WTC11 (cell line): ENCODE data around the gene PLD5.

Experiments
- CTCF ChIP-seq: fragments of 200-600 bp; IDR thresholded peaks from 2 replicates; pipeline ENCODE4 v1.8.0; 2022; ENCODE audit warnings: antibody characterized with exemption
- E2F4 ChIP-seq: sonication (generic); formaldehyde crosslinking; IDR thresholded peaks from 2 replicates; pipeline ENCODE4 v1.8.1; 2022; ENCODE audit warnings: low read depth, mild to moderate bottlenecking, moderate library complexity, missing genetic modification reagents, borderline replicate concordance
- E2F5 ChIP-seq: sonication (generic); formaldehyde crosslinking; IDR thresholded peaks from 2 replicates; pipeline ENCODE4 v1.8.1; 2022; ENCODE audit warnings: mild to moderate bottlenecking, moderate library complexity, missing genetic modification reagents
- ELF4 ChIP-seq: sonication (generic); formaldehyde crosslinking; IDR thresholded peaks from 2 replicates; pipeline ENCODE4 v1.8.1; 2022; ENCODE audit warnings: low read depth, mild to moderate bottlenecking, moderate library complexity, missing genetic modification reagents
- ESRRA ChIP-seq: sonication (generic); formaldehyde crosslinking; IDR thresholded peaks from 2 replicates; pipeline ENCODE4 v1.8.1; 2022; ENCODE audit warnings: mild to moderate bottlenecking, missing genetic modification reagents, borderline replicate concordance
- FOXJ3 ChIP-seq: sonication (generic); formaldehyde crosslinking; IDR thresholded peaks from 2 replicates; pipeline ENCODE4 v1.9.0; 2021; ENCODE audit warnings: missing genetic modification reagents, mild to moderate bottlenecking, borderline replicate concordance
- JUN ChIP-seq: sonication (generic); formaldehyde crosslinking; IDR thresholded peaks from 2 replicates; pipeline ENCODE4 v1.8.0; 2023; ENCODE audit warnings: mild to moderate bottlenecking, missing genetic modification reagents
- SP1 ChIP-seq: sonication (generic); formaldehyde crosslinking; conservative IDR thresholded peaks from 2 replicates; pipeline ENCODE4 v1.8.1; 2022; ENCODE audit warnings: missing genetic modification reagents
- USF1 ChIP-seq: sonication (generic); formaldehyde crosslinking; IDR thresholded peaks from 2 replicates; pipeline ENCODE4 v1.8.0; 2022; ENCODE audit warnings: mild to moderate bottlenecking, missing genetic modification reagents
- ZNF138 ChIP-seq: sonication (generic); formaldehyde crosslinking; conservative IDR thresholded peaks from 2 replicates; pipeline ENCODE4 v1.8.1; 2022; ENCODE audit warnings: mild to moderate bottlenecking, moderate library complexity, missing genetic modification reagents
- ZNF532 ChIP-seq: fragments of 250-450 bp; sonication (Bioruptor Pico); IDR thresholded peaks from 2 replicates; pipeline ENCODE4 v1.9.0; 2021; ENCODE audit warnings: mild to moderate bottlenecking, borderline replicate concordance

GRCh38 chr1:242056988-242057744 is 467.3 kb downstream of the PLD5 start:
- TF ChIP-seq CTCF (no peak), ZNF138 (CRISPR knock-in tag) (no peak), USF1 (CRISPR knock-in tag) (no peak), ZNF532 (CRISPR knock-in tag) (no peak), ESRRA (CRISPR knock-in tag) (no peak), FOXJ3 (CRISPR knock-in tag) (no peak), JUN (no peak), ELF4 (CRISPR knock-in tag) (no peak), E2F5 (CRISPR knock-in tag) (no peak), SP1 (CRISPR knock-in tag) (no peak), E2F4 (CRISPR knock-in tag) (no peak)
